ENCODE measurements around the gene EEF1AKMT1.

The EEF1AKMT1 gene

DNA sequence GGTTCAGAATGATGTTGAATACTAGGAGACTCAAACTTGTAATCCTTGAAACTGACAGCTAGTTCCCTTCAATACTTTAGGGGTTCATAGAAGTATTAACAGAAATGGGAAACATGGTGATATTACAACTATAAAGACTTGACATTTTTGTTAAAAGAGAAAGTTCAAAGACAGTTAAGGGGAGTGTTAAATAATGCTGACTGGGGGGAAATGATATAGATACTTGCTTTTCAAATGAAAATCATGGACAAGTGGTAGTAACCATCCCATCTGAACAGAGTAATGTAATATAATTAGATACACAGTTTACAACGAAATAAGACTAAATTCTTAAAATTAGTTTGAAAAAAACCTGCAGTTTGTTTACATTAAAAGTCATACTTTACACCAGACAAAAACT lies 6.6 kb upstream of the EEF1AKMT1 start:
- H3K36me3 ChIP-seq (ENCODE audit: control insufficient read depth, low read length): peaks cover 52% of the 10 kb centered on the region
- peaks cover 14% of the 10 kb centered on the region for H3F3A ChIP-seq (ENCODE audit: control insufficient read depth, insufficient read depth)
- no peaks in the 10 kb centered on the region for H3K4me1 ChIP-seq (ENCODE audit: control insufficient read depth, low read length)
- no peaks in the 10 kb centered on the region for H4K20me1 ChIP-seq (ENCODE audit: control insufficient read depth, insufficient read depth, low read depth, low read length)
- H3K9me3 ChIP-seq (ENCODE audit: control insufficient read depth, insufficient read depth, low read length): no peaks in the 10 kb centered on the region
- H3K4me2 ChIP-seq (ENCODE audit: low read length): no peak overlapping the region
- H3K9me2 ChIP-seq (replicated peaks; ENCODE audit: control insufficient read depth, low read length): no peaks in the 10 kb centered on the region
- no peaks in the 10 kb centered on the region for H3K79me2 ChIP-seq (ENCODE audit: control insufficient read depth, low read length)
- no peak overlapping the region for H3K27ac ChIP-seq (ENCODE audit: low read depth, low read length)
- H3K27me3 ChIP-seq (ENCODE audit: control insufficient read depth, low read length): no peaks in the 10 kb centered on the region
- TF ChIP-seq, protein P1, sequence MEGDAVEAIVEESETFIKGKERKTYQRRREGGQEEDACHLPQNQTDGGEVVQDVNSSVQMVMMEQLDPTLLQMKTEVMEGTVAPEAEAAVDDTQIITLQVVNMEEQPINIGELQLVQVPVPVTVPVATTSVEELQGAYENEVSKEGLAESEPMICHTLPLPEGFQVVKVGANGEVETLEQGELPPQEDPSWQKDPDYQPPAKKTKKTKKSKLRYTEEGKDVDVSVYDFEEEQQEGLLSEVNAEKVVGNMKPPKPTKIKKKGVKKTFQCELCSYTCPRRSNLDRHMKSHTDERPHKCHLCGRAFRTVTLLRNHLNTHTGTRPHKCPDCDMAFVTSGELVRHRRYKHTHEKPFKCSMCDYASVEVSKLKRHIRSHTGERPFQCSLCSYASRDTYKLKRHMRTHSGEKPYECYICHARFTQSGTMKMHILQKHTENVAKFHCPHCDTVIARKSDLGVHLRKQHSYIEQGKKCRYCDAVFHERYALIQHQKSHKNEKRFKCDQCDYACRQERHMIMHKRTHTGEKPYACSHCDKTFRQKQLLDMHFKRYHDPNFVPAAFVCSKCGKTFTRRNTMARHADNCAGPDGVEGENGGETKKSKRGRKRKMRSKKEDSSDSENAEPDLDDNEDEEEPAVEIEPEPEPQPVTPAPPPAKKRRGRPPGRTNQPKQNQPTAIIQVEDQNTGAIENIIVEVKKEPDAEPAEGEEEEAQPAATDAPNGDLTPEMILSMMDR (IDR thresholded peaks at IDR 0.05; ENCODE audit: low read depth, low read length, poor library complexity, severe bottlenecking): no peak
- no peak for TF ChIP-seq EZH2phosphoT487 (IDR thresholded peaks at IDR 0.05; ENCODE audit: borderline replicate concordance, low read length)
- H3K4me3 ChIP-seq (ENCODE audit: low read length): no peak overlapping the region

- Histone ChIP-seq H3K79me2 (ENCODE audit: control insufficient read depth, low read length) (no peaks in the 10 kb centered on the region), H4K20me1 (ENCODE audit: control insufficient read depth, insufficient read depth, low read depth, low read length) (no peaks in the 10 kb centered on the region), H3K9me3 (ENCODE audit: control insufficient read depth, insufficient read depth, low read length) (no peaks in the 10 kb centered on the region), H3K4me1 (ENCODE audit: control insufficient read depth, low read length) (peaks cover 5% of the 10 kb centered on the region), H3F3A (ENCODE audit: control insufficient read depth, insufficient read depth) (peaks cover 23% of the 10 kb centered on the region), H3K4me2 (ENCODE audit: low read length) (no peak overlapping the region), H3K27me3 (ENCODE audit: control insufficient read depth, low read length) (no peaks in the 10 kb centered on the region), H3K36me3 (ENCODE audit: control insufficient read depth, low read length) (peaks cover 47% of the 10 kb centered on the region), H3K27ac (ENCODE audit: low read depth, low read length) (no peak overlapping the region), H3K9me2 (replicated peaks; ENCODE audit: control insufficient read depth, low read length) (no peaks in the 10 kb centered on the region), H3K4me3 (ENCODE audit: low read length) (no peak overlapping the region)
- TF ChIP-seq, protein P1 (IDR thresholded peaks at IDR 0.05; ENCODE audit: low read depth, low read length, poor library complexity, severe bottlenecking): no peak
- no peak for TF ChIP-seq EZH2phosphoT487 (IDR thresholded peaks at IDR 0.05; ENCODE audit: borderline replicate concordance, low read length)
Measured at GRCh38 chr13:20779405-20779804, 5.6 kb upstream of the EEF1AKMT1 start.

DNA sequence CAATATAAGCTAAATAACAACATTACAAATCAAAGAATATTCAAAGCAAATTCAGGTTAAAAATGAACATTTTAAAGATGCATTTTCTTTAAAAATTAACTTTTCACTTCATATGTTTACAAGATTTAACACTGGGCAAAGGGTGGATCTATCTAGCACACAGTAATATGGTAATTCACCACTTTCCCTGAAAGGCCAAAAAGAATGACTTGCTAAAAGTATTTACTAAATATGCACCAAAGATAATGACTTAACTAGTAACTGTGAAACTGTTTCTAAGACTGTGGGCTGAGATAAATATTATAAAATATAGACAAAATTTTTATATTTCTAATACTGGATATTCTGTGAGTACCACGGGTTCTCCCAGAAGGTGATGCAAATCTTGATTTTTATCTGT lies 4.5 kb upstream of the EEF1AKMT1 start:
- Histone ChIP-seq H3K9me3 (ENCODE audit: control insufficient read depth, insufficient read depth, low read length) (no peaks in the 10 kb centered on the region), H3K79me2 (ENCODE audit: control insufficient read depth, low read length) (peaks cover 4% of the 10 kb centered on the region), H3K27ac (ENCODE audit: low read depth, low read length) (no peak overlapping the region), H3K36me3 (ENCODE audit: control insufficient read depth, low read length) (peaks cover 38% of the 10 kb centered on the region), H3K4me2 (ENCODE audit: low read length) (no peak overlapping the region), H3K4me3 (ENCODE audit: low read length) (no peak overlapping the region), H3K9me2 (replicated peaks; ENCODE audit: control insufficient read depth, low read length) (no peaks in the 10 kb centered on the region), H3K4me1 (ENCODE audit: control insufficient read depth, low read length) (peaks cover 13% of the 10 kb centered on the region), H3F3A (ENCODE audit: control insufficient read depth, insufficient read depth) (peaks cover 23% of the 10 kb centered on the region), H3K27me3 (ENCODE audit: control insufficient read depth, low read length) (no peaks in the 10 kb centered on the region), H4K20me1 (ENCODE audit: control insufficient read depth, insufficient read depth, low read depth, low read length) (no peaks in the 10 kb centered on the region)
- TF ChIP-seq, protein P1 (IDR thresholded peaks at IDR 0.05; ENCODE audit: low read depth, low read length, poor library complexity, severe bottlenecking): no peak
- TF ChIP-seq EZH2phosphoT487 (IDR thresholded peaks at IDR 0.05; ENCODE audit: borderline replicate concordance, low read length): no peak

DNA sequence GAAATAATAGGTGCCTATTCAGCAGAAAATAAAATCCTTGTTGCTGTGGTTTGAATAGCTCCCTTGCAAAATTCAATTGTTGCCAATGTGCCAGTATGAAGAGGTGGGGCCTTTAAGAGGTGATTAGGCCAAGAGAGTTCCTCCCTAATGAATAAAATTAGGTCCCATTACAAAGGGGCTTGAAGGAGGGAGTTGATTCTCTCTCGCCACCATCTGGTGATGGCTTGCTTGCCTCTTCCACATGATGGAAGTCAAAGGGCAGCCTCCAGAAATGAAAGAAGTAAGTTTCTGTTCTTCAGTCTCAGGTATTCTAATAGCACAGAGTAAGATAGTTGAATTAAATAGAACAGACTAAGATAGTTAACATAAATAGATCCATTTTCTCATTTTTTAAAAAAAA lies 3.0 kb upstream of the EEF1AKMT1 start:
- Histone ChIP-seq H3F3A (ENCODE audit: control insufficient read depth, insufficient read depth) (peaks cover 23% of the 10 kb centered on the region), H3K4me3 (ENCODE audit: low read length) (no peak overlapping the region), H3K27me3 (ENCODE audit: control insufficient read depth, low read length) (no peaks in the 10 kb centered on the region), H3K4me2 (ENCODE audit: low read length) (no peak overlapping the region), H3K9me3 (ENCODE audit: control insufficient read depth, insufficient read depth, low read length) (no peaks in the 10 kb centered on the region), H3K36me3 (ENCODE audit: control insufficient read depth, low read length) (peaks cover 29% of the 10 kb centered on the region), H4K20me1 (ENCODE audit: control insufficient read depth, insufficient read depth, low read depth, low read length) (no peaks in the 10 kb centered on the region), H3K27ac (ENCODE audit: low read depth, low read length) (no peak overlapping the region), H3K4me1 (ENCODE audit: control insufficient read depth, low read length) (peaks cover 23% of the 10 kb centered on the region), H3K79me2 (ENCODE audit: control insufficient read depth, low read length) (peaks cover 14% of the 10 kb centered on the region), H3K9me2 (replicated peaks; ENCODE audit: control insufficient read depth, low read length) (no peaks in the 10 kb centered on the region)
- no peak for TF ChIP-seq EZH2phosphoT487 (IDR thresholded peaks at IDR 0.05; ENCODE audit: borderline replicate concordance, low read length)
